GM10266 (cell line): ENCODE measurements around the gene COL4A1.

Source experiments
- DNase-seq: peaks from one replicate; pipeline ENCODE4 v3.0.0; 2012; ENCODE audit errors: extremely low spot score
- TF ChIP-seq, protein P1 (sequence below): IDR thresholded peaks from 2 replicates; pipeline ENCODE4 v1.5.1; 2012; ENCODE audit warnings: mild to moderate bottlenecking, low read depth; ENCODE audit not compliant: control insufficient read depth, insufficient read depth; ENCODE audit errors: missing control alignments

The COL4A1 gene

DNA sequence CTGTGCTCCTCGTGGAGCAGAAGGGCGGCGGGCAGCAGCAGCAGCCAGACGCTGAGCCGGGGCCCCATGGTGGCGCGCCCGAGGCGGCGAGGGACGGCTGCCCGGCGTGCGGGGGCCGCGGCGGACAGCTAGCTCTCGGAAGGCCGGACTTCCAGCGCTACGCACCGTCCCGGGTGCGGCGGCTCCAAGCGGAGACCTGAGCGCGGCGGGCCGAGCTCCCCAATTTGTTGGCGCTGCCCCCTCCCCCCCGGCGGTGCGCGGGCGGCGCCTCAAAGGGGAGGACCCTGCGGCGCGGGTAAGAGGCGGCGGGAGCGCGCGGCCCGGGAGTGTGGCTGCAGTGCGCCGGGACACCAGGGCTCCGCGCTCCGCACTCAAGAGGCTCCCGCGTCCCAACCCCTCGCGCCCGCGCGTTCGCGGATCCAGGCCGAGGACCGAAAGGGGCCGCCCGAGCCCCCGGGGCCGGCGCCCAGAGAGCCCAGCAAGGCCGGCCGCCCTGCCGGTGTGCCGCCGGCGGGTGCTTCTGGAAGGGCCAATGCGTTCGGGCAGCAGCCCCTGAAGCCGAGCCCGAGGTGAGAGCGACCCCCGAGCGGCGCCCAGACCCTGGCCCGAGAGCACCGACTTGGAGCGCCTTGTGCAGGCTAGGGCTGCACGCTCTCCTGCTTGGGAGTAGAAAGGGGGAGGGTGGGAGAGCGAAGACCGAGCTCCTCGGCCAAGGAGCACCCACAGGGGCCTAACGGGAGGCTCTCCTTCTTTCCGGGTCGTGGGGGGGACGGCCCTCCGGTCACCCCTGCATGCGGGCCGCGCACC, at the start of gene COL4A1, which contains the start of gene COL4A2:
TSS of gene COL4A1 (minus strand) at position 198 of the 807 bp plus-strand sequence. CDS start at position 68, 130 bp downstream.
TSS of gene COL4A2 (plus strand) at position 325 of the 807 bp plus-strand sequence. CDS start 620 bp downstream, outside the sequence.
- TF ChIP-seq, protein P1, sequence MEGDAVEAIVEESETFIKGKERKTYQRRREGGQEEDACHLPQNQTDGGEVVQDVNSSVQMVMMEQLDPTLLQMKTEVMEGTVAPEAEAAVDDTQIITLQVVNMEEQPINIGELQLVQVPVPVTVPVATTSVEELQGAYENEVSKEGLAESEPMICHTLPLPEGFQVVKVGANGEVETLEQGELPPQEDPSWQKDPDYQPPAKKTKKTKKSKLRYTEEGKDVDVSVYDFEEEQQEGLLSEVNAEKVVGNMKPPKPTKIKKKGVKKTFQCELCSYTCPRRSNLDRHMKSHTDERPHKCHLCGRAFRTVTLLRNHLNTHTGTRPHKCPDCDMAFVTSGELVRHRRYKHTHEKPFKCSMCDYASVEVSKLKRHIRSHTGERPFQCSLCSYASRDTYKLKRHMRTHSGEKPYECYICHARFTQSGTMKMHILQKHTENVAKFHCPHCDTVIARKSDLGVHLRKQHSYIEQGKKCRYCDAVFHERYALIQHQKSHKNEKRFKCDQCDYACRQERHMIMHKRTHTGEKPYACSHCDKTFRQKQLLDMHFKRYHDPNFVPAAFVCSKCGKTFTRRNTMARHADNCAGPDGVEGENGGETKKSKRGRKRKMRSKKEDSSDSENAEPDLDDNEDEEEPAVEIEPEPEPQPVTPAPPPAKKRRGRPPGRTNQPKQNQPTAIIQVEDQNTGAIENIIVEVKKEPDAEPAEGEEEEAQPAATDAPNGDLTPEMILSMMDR, result no peak
- DNase-seq, result no peak

DNA sequence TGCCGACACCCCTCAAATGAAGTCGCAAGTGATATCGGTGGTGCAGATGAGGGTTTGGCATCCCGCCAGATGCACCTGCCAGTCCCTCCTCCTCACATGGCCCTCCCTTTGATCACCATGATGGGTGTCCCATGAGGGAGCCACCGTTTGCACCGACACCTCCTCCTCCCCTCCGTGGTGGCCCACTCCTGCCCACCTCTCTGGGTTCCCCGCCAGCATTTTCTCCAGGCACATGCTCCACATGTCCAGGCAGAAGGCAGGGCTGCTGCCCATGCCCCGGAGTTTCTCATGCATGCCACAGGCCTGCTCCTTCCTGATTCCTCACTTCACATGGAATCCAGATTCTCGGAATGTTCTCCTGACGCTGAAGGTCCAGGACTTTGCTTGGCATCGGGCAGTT, 49.4 kb upstream of the COL4A1 start:
- no peak for DNase-seq
- TF ChIP-seq, protein P1, result no peak

DNA sequence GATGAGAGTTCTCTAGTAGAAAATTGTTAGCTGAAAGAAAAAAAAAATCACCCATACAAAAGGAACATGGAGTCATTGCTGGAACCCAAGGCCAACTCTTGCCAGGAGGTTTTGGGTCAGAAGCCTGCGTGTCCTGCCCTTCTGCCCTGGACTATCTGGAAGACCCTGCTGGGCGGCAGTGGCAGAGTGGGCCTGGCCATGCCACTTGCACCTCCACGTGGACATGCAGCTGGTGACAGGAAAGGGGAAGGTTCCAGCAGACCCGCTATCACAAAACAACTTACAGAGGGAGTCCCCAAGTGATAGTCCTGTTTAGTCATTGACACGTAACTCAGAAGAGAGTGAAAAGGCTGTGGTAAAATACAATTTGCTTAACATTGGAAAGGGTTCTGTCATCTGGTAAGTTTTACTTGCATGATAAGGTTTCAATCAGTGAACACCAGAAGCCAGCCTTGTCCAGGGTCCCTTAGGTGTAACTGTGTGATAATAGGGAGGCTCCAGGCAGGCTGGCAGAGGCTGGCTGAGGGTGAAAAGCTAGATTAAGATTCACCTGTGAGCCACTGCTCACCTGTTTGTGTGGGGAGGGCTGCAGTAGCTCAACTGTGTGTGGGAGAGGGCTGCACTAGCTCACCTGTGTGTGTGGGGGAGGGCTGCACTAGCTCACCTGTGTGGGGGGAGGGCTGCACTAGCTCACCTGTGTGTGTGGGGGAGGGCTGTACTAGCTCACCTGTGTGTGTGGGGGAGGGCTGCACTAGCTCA, 47.9 kb upstream of the COL4A1 start:
- DNase-seq, result peak; percentile 22
- TF ChIP-seq, protein P1, result no peak

DNA sequence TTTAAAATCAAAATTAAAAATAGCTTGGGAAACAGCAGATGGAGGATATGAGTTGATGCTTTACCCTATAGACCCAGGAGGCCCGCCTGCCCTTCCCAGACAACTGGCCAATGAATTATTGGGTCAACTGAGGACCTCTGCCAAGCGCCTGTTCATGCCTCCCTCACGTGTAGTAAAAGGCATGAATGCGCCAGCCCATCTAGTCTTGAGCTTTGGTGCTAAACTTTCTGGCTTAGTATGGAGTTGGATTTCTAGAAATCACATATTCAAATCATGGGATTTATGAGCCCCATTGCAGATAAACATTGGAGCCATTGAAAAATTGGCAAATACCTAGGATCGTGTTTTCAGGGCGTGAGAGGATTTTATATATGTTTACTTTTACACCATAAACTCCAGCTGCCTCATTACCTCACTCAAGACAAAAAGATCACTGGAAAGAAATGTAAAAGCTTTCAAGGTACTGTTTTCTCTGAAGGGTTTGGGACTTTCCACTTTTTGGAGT, 47.2 kb upstream of the COL4A1 start:
- TF ChIP-seq, protein P1, result no peak
- DNase-seq, result no peak

DNA sequence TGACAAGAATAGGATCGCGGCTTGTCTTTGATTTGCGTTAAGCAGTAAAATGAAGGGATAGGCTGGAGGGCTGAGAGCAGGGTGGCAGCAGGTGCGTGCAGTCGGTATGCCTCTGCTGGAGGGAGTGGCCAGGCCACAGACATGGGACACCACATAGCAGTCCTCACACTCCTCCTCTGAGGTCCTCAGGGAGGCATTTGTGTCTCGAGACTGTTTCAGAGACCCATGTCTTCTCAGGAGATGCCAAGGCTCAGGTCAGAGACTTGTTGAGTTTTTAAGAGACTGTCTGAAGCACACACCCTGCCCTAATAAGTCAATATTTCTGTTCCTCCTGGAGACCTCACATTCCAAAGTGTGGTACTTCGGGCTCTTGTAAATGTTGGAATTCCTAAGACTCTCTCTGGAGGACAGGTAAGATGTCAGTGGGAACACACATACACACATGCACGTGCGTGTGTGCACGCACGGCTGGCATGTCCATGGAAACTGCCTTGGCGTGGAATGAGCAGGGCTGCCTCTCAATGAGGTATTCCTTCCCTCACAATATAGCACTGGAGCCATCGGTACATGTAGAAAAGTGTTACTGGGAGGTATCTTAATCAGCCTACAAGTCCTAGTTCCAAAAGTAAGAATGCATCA, 46.5 kb upstream of the COL4A1 start:
- TF ChIP-seq, protein P1, result no peak
- DNase-seq, result no peak

DNA sequence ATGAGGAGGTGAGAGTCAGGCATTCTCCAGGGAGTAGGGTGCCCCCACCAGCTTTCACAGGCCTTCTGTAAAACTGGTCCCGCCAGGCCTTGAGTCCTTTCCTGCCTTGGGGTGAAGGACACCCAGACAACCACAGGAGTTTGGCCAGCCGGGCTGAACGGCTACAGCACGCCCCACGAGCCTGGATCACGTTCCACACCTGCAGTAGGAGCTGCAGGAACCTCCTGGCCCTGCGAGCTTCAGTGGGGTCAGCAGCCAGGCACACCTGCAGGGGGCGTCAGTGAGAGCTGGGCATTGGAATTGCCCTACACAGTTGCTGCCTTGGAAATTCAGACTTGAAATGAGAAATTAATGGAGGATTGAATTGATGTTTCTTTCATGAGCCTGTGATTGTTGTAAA, 45.8 kb upstream of the COL4A1 start:
- DNase-seq, result no peak
- TF ChIP-seq, protein P1, result peak; percentile 29
